ENCODE results near the gene DYRK3.

Gene DYRK3

DNA sequence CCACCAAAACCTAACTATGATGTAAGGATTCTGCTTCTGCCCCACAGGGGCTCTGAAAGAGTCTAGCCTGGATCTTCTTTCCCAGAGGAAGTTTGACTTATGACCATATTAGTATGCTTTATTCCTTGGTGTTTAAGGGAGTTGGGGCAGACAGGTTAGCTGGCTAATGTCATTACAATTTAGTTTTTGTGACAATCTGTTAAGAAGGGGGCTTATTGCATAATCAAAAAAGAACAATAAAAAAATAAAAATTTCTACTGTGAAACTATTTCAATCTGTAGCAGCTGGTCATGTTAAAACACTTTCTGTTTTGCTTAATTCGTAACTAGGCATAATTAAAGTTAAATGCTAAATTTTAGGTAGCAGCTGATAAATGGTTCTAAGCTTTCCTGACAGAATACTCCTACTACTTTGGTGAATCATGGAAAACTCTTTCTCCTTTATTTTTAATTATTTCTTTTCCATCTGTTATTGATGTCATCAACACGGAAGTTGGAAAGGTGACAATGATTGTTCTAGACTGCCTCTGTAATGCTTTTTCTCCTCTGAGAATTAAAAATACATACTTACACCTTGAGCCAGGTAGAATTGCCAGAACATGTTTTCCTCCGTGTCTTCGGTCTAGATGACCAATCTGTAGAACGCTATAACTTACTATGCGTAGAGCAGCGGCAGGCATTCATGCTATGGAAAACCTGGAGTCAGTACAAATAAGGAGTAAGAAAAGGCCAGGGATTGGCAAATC lies 18.6 kb downstream of the DYRK3 start:
- peaks cover 22% of the 10 kb centered on the region for H3K27me3 Mint-ChIP-seq (ENCODE audit: low read depth)
- H3K36me3 Mint-ChIP-seq (ENCODE audit: low read depth), result peaks cover 13% of the 10 kb centered on the region
- peaks cover 43% of the 10 kb centered on the region for H3K4me1 Mint-ChIP-seq
- H3K27ac Mint-ChIP-seq, result no peak overlapping the region
- no peak overlapping the region for H3K4me3 Mint-ChIP-seq
- H3K9me3 Mint-ChIP-seq, result no peaks in the 10 kb centered on the region
- TF ChIP-seq, protein P1, sequence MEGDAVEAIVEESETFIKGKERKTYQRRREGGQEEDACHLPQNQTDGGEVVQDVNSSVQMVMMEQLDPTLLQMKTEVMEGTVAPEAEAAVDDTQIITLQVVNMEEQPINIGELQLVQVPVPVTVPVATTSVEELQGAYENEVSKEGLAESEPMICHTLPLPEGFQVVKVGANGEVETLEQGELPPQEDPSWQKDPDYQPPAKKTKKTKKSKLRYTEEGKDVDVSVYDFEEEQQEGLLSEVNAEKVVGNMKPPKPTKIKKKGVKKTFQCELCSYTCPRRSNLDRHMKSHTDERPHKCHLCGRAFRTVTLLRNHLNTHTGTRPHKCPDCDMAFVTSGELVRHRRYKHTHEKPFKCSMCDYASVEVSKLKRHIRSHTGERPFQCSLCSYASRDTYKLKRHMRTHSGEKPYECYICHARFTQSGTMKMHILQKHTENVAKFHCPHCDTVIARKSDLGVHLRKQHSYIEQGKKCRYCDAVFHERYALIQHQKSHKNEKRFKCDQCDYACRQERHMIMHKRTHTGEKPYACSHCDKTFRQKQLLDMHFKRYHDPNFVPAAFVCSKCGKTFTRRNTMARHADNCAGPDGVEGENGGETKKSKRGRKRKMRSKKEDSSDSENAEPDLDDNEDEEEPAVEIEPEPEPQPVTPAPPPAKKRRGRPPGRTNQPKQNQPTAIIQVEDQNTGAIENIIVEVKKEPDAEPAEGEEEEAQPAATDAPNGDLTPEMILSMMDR (IDR thresholded peaks at IDR 0.05; ENCODE audit: unreplicated experiment in 3 of 3), result no peak

DNA sequence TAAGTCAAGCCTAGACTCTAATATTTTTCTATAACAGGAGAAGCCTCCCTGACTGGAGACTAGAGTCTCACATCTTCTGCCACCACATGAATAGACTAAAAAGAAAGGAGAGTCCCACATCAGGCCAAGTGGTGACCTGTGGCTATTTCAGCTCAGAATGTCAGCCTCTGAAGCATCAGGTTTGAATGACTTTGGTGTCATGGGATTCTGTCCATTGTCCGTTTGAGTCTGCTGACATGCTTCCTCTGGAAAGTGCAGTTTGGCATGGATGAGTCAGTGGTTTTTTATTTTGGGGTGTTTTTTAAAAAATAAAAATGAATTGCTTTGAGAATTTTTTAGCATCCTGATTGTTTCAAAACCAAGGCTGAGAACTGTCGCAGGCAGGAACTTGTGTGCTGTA lies 19.5 kb downstream of the DYRK3 start:
- peak overlapping the region in 1 of 3 experiments; percentile 25 for H3K27ac Mint-ChIP-seq
- H3K9me3 Mint-ChIP-seq, result no peaks in the 10 kb centered on the region
- no peak overlapping the region for H3K4me3 Mint-ChIP-seq
- H3K27me3 Mint-ChIP-seq (ENCODE audit: low read depth), result peaks cover 20% of the 10 kb centered on the region
- H3K4me1 Mint-ChIP-seq, result peaks cover 52% of the 10 kb centered on the region
- H3K36me3 Mint-ChIP-seq (ENCODE audit: low read depth), result peaks cover 5% of the 10 kb centered on the region
- TF ChIP-seq, protein P1 (IDR thresholded peaks at IDR 0.05; ENCODE audit: unreplicated experiment in 3 of 3), result no peak

DNA sequence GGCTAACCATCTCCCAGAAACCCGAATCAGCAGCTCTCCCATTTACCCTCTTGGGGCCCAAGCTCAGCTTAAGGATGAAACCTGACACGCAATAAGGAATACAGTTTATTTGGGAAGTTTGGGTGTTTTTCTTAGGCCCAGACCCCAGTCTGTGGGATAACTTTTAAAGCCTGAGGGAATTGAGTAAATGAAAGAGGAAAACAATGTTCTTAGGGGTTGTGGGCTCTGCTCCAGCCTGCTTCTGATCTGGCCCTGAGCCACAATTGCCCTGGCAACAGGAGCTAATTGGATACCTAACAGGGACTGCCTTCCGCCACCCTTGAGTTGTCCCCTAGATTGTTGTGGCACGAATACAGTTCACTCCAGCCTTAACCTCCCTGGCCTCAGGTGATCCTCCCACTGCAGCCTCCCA lies 20.1 kb downstream of the DYRK3 start:
- TF ChIP-seq, protein P1 (IDR thresholded peaks at IDR 0.05; ENCODE audit: unreplicated experiment in 3 of 3), result no peak
- H3K27ac Mint-ChIP-seq, result peak overlapping the region in 1 of 3 experiments; percentile 25
- H3K9me3 Mint-ChIP-seq, result no peaks in the 10 kb centered on the region
- no peak overlapping the region for H3K4me3 Mint-ChIP-seq
- peaks cover 57% of the 10 kb centered on the region for H3K4me1 Mint-ChIP-seq
- no peaks in the 10 kb centered on the region for H3K36me3 Mint-ChIP-seq (ENCODE audit: low read depth)
- peaks cover 23% of the 10 kb centered on the region for H3K27me3 Mint-ChIP-seq (ENCODE audit: low read depth)

DNA sequence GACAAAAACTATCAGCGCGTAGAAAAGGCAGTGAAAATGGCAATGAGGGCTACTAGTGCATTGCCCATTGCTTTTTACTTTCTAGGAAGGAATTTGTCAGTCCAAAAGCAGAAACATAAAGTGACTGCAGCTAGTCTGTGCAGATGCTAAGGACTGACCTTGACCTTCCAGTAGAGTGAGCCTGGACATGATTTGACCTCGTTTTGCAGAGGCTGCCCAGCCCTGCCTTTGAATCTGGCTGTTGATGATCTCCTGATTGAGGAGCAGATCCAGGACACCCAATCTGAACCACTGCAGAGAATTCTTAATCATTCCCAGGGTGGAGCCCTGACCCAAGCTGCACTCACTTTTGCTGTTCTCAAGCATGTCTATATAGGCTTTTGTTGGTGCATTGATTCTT lies 21.6 kb downstream of the DYRK3 start:
- TF ChIP-seq, protein P1 (IDR thresholded peaks at IDR 0.05; ENCODE audit: unreplicated experiment in 3 of 3), result no peak
- Mint-ChIP-seq H3K36me3 (ENCODE audit: low read depth) (no peaks in the 10 kb centered on the region), H3K4me1 (peaks cover 60% of the 10 kb centered on the region), H3K4me3 (peak overlapping the region in 1 of 3 experiments; percentile 2), H3K27me3 (ENCODE audit: low read depth) (peaks cover 29% of the 10 kb centered on the region), H3K27ac (peak overlapping the region in 1 of 3 experiments; percentile 50), H3K9me3 (no peaks in the 10 kb centered on the region)

DNA sequence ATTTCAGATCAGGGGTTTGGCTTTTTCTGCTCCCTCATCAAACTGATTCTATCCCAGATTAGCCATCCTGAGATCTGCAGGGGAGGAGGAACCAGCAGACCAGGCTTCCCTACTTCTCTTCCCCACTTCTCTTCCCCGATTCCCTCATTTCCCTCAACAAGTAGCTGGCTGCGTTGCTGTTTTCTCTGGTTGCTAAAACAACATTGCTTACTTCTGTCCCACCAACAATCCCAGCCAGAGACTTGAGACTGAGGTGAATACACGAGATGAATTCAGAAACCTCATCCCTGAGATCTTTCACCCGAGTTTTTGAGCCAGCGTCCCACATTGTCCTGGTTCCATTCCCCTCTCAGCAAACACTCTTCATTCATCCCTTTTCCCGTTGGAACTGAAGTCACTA lies 22.4 kb downstream of the DYRK3 start:
- TF ChIP-seq, protein P1 (IDR thresholded peaks at IDR 0.05; ENCODE audit: unreplicated experiment in 3 of 3), result no peak
- no peaks in the 10 kb centered on the region for H3K36me3 Mint-ChIP-seq (ENCODE audit: low read depth)
- H3K4me1 Mint-ChIP-seq, result peaks cover 59% of the 10 kb centered on the region
- H3K9me3 Mint-ChIP-seq, result no peaks in the 10 kb centered on the region
- peaks cover 35% of the 10 kb centered on the region for H3K27me3 Mint-ChIP-seq (ENCODE audit: low read depth)
- H3K4me3 Mint-ChIP-seq, result peak overlapping the region in 1 of 3 experiments; percentile 21
- peak overlapping the region in 2 of 3 experiments; percentile 42 to 50 for H3K27ac Mint-ChIP-seq

Measured in nephron (organoid).